ENCODE results near the gene SLC22A1. TPM values are rescaled to one million over a fixed set of nuclear protein-coding genes. Genes with fewer than 3 reads are reported as not detected.
"Not testable (repeated sequence)": the region's sequence is repeated elsewhere in the genome, so short reads cannot be mapped to it uniquely, and the experiment has no call there.

The SLC22A1 gene
- total and polyA plus RNA-seq, 2 of the 8 experiments (the other 6 are each of a cell fraction or from before 2014, with no cell fraction given): 0.12 to 0.45 TPM

- H4K91ac ChIP-seq (replicated peaks; ENCODE audit: insufficient read length, low read length); H2BK12ac ChIP-seq (ENCODE audit: low read depth, low read length); POLR2A ChIA-PET (ENCODE audit: partially characterized antibody); H2BK20ac ChIP-seq (ENCODE audit: low read length); H3K79me1 ChIP-seq (ENCODE audit: low read depth, low read length); H2BK120ac ChIP-seq (replicated peaks; ENCODE audit: low read depth, low read length); H3K27me3 ChIP-seq (replicated peaks in 1 of 4; ENCODE audit: control insufficient read depth in 3 of 4, extremely low read depth in 1 of 4, insufficient read depth in 3 of 4, low read length in 3 of 4); H3K9ac ChIP-seq (replicated peaks in 1 of 4; ENCODE audit: extremely low read depth in 1 of 4, low read depth in 3 of 4, low read length in 3 of 4); H3K4me2 ChIP-seq (ENCODE audit: insufficient read depth in 1 of 2, low read depth in 2 of 2, low read length in 2 of 2); H2BK5ac ChIP-seq (ENCODE audit: low read depth, low read length); H3K56ac ChIP-seq (replicated peaks; ENCODE audit: insufficient read length, low read depth, low read length); H4K8ac ChIP-seq (ENCODE audit: extremely low read depth, insufficient read depth, low read length); FAIRE-seq; DNase-seq (ENCODE audit: low read depth in 1 of 2, low spot score in 2 of 2); H3K14ac ChIP-seq (ENCODE audit: insufficient read length); H3K4me3 ChIP-seq (ENCODE audit: extremely low read depth in 1 of 4, insufficient read depth in 2 of 4, low read depth in 3 of 4, low read length in 4 of 4); H3K23me2 ChIP-seq (ENCODE audit: low read depth, low read length); H3K4ac ChIP-seq (replicated peaks; ENCODE audit: insufficient read length, low read depth, low read length); H3K23ac ChIP-seq (ENCODE audit: insufficient read length); H3K4me1 ChIP-seq (replicated peaks in 1 of 4; ENCODE audit: control insufficient read depth in 3 of 4, insufficient read depth in 4 of 4, low read length in 3 of 4); H4K20me1 ChIP-seq (replicated peaks in 1 of 2; ENCODE audit: control insufficient read depth in 1 of 2, insufficient read depth in 2 of 2, low read length in 2 of 2); H4K5ac ChIP-seq (ENCODE audit: insufficient read length, low read depth, low read length); H3K18ac ChIP-seq (ENCODE audit: extremely low read depth, low read length); H3K9me3 ChIP-seq (ENCODE audit: insufficient read depth in 2 of 2, low read depth in 1 of 2, low read length in 1 of 2); H3K79me2 ChIP-seq (ENCODE audit: control insufficient read depth in 1 of 2, insufficient read depth in 2 of 2, low read length in 2 of 2); H3K27ac ChIP-seq (ENCODE audit: low read depth, low read length); H2AFZ ChIP-seq (ENCODE audit: low read length); H2BK15ac ChIP-seq (ENCODE audit: low read length); H2AK5ac ChIP-seq (ENCODE audit: low read depth, low read length): not testable (repeated sequence)
- H3K36me3 ChIP-seq (ENCODE audit: control insufficient read depth in 2 of 4, insufficient read depth in 4 of 4, low read length in 3 of 4): peaks cover 28 to 63% (median 55%) of the 10 kb centered on the region in 4 experiments
- 94% methylated on average over 17 of the region's 32 CpGs; no CpG with 5 or more reads in 1 of the 2 experiments for WGBS, 2 experiments (ENCODE audit: extremely low coverage in 1 of 2, insufficient coverage in 1 of 2, insufficient read length in 1 of 2, insufficient replicate concordance in 2 of 2, low coverage in 1 of 2, low lambda C conversion rate in 2 of 2, missing lambda C conversion rate in 1 of 2)
- CTCF ChIA-PET (ENCODE audit: partially characterized antibody): interaction anchor here (0.7 to 1.6 kb wide), 7 partner anchors 12 to 365 kb away, joined by 3 to 6 read pairs (median 3); no protein-coding TSS in a partner anchor
Observed at GRCh38 chr6:160090442-160091239, 31.0 kb upstream of the SLC22A1 start.
